Measurements from ENCODE around the gene FREM2. TPM values are rescaled to one million over a fixed set of nuclear protein-coding genes. Genes with fewer than 3 reads are reported as not detected.

Gene FREM2
- total RNA-seq, 1 donor from 2014 or later = 14.5 TPM

DNA sequence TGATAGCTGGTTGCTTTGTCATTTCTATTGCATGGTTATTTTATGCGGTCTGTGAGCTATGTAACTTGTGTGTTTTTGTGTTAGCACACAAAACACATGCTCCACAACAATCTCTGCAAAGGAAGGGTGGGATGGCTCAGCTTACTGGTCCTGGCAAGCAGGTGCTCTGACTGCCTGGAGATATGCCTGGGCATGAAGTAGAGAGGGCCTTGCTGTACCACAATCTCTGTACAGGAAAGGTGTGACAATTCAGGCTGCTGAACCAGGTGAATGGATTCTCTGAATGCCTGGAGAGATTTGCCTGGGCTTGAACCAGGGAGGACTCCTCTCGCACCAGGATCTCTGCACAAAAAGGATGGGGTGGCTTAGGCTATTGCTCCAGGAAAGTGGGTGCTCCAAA is 234.2 kb downstream of the FREM2 start:
- Histone ChIP-seq H3K27ac (no peak overlapping the region), H3K4me1 (no peaks in the 10 kb centered on the region), H3K27me3 (ENCODE audit: low read depth) (peaks cover 3% of the 10 kb centered on the region), H3K9me3 (no peaks in the 10 kb centered on the region), H3K4me3 (no peak overlapping the region), H3K36me3 (no peaks in the 10 kb centered on the region)
- no peak for DNase-seq
- ATAC-seq = no peak
- intact Hi-C loops (cut with DNase I) = no loop called here
- TF ChIP-seq, protein P1, sequence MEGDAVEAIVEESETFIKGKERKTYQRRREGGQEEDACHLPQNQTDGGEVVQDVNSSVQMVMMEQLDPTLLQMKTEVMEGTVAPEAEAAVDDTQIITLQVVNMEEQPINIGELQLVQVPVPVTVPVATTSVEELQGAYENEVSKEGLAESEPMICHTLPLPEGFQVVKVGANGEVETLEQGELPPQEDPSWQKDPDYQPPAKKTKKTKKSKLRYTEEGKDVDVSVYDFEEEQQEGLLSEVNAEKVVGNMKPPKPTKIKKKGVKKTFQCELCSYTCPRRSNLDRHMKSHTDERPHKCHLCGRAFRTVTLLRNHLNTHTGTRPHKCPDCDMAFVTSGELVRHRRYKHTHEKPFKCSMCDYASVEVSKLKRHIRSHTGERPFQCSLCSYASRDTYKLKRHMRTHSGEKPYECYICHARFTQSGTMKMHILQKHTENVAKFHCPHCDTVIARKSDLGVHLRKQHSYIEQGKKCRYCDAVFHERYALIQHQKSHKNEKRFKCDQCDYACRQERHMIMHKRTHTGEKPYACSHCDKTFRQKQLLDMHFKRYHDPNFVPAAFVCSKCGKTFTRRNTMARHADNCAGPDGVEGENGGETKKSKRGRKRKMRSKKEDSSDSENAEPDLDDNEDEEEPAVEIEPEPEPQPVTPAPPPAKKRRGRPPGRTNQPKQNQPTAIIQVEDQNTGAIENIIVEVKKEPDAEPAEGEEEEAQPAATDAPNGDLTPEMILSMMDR (IDR thresholded peaks at IDR 0.05) = no peak

DNA sequence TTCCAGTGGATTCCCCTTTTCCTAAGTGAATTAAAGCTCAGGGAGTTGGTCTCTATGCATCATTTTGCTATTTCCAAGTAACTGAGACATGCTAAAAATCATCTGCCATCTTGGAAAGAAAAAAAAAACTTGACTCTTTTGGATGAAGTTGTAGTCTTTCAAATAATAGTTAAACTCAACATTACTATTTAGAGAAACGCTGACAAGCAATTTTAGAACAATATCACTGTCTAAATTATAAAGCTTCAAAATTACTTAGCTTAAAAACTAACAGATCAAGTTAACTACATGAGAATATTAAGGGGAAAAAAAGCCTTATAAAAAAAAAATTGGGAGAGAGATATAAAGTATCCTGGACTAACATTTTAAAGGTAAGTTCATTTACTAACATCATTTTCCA is 235.3 kb downstream of the FREM2 start:
- no peak overlapping the region for H3K27ac ChIP-seq
- TF ChIP-seq, protein P1 (IDR thresholded peaks at IDR 0.05) = no peak
- no peaks in the 10 kb centered on the region for H3K9me3 ChIP-seq
- ATAC-seq = no peak
- no peaks in the 10 kb centered on the region for H3K27me3 ChIP-seq (ENCODE audit: low read depth)
- H3K4me3 ChIP-seq = no peak overlapping the region
- no peaks in the 10 kb centered on the region for H3K4me1 ChIP-seq
- H3K36me3 ChIP-seq = no peaks in the 10 kb centered on the region
- no peak for DNase-seq
- intact Hi-C loops (cut with DNase I) = no loop called here

DNA sequence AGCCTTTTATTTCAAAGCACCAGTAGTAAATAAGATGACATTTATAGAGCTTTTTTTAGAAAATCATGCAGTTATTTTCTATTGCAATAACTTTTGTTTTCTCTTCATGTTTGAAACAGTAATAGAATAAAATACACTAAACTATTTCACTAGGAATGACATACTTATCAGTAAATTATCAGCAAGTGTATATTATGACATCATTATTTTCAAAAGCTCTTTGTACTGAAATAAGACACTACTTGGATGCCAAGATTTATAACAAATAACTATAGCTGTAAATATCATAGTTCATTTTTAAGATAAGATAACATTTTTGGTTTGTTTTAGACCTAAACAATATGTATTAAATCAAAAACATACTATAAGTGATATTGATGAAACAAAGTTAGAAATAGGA is 246.9 kb downstream of the FREM2 start:
- Histone ChIP-seq H3K27ac (no peak overlapping the region), H3K4me1 (no peaks in the 10 kb centered on the region), H3K9me3 (no peaks in the 10 kb centered on the region), H3K36me3 (no peaks in the 10 kb centered on the region), H3K27me3 (ENCODE audit: low read depth) (no peaks in the 10 kb centered on the region), H3K4me3 (no peak overlapping the region)
- ATAC-seq (no peak), DNase-seq (no peak)
- TF ChIP-seq, protein P1 (IDR thresholded peaks at IDR 0.05) = no peak
- intact Hi-C loops (cut with DNase I) = no loop called here
